CD4-positive, alpha-beta T cell treated with Interleukin-4 for 1 hour (primary cell): ENCODE measurements around the gene RFLNA.

Experiments used
- DNase-seq, 2 donors: peaks; one replicate each; pipeline ENCODE4 v3.0.0-alpha.2; 2020 to 2022

Gene RFLNA

GRCh38 chr12:124305136-124305535 is 10.2 kb downstream of the RFLNA start:
- no peak for DNase-seq

- DNase-seq: no peak
These were observed 11.1 kb downstream of the RFLNA start for GRCh38 chr12:124305776-124306685.

- DNase-seq: no peak
These were observed 12.0 kb downstream of the RFLNA start for GRCh38 chr12:124306686-124307555.

GRCh38 chr12:124307556-124307825 is 12.6 kb downstream of the RFLNA start:
- DNase-seq: no peak

- DNase-seq: no peak
These were observed 13.8 kb downstream of the RFLNA start for GRCh38 chr12:124308741-124309140.

- no peak for DNase-seq
These were observed 14.3 kb downstream of the RFLNA start for GRCh38 chr12:124309231-124309630.

- no peak for DNase-seq
These were observed 14.9 kb downstream of the RFLNA start for GRCh38 chr12:124309744-124310143.

- DNase-seq: no peak
These were observed 15.3 kb downstream of the RFLNA start for GRCh38 chr12:124310178-124310577.

- DNase-seq: no peak
These were observed 15.9 kb downstream of the RFLNA start for GRCh38 chr12:124310785-124311184.

- no peak for DNase-seq
These were observed 16.6 kb downstream of the RFLNA start for GRCh38 chr12:124311292-124312109.

- no peak for DNase-seq
These were observed 17.7 kb downstream of the RFLNA start for GRCh38 chr12:124312601-124313000.

GRCh38 chr12:124314207-124314606 is 19.3 kb downstream of the RFLNA start:
- no peak for DNase-seq

GRCh38 chr12:124314766-124315165 is 19.9 kb downstream of the RFLNA start:
- no peak for DNase-seq

GRCh38 chr12:124315372-124316044 is 20.6 kb downstream of the RFLNA start:
- no peak for DNase-seq

- DNase-seq: no peak
These were observed 21.5 kb downstream of the RFLNA start for GRCh38 chr12:124316257-124316900.

- no peak for DNase-seq
These were observed 22.5 kb downstream of the RFLNA start for GRCh38 chr12:124317400-124317799.

- DNase-seq: no peak
These were observed 23.6 kb downstream of the RFLNA start for GRCh38 chr12:124318278-124319020.

- no peak for DNase-seq
These were observed 24.6 kb downstream of the RFLNA start for GRCh38 chr12:124319368-124320050.

- DNase-seq: peak; percentile 51 to 52
These were observed 26.2 kb downstream of the RFLNA start for GRCh38 chr12:124321040-124321481.

- DNase-seq: no peak
These were observed 26.8 kb downstream of the RFLNA start for GRCh38 chr12:124321556-124322270.
